Measurements from ENCODE around the gene MAST4.

MAST4 gene

DNA sequence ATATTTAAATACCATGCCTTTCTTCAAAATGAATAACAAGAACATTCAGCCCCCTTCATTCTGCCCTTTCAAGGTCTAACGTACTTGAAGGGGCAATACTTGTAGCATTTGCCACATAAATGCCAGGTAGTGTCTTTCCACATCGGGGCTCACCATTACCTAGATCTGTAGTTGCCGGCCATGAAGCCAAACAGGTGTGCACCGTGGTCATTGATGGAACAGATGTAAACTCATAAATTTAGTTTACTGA is 407.4 kb downstream of the MAST4 start:
- DNase-seq: no peak

DNA sequence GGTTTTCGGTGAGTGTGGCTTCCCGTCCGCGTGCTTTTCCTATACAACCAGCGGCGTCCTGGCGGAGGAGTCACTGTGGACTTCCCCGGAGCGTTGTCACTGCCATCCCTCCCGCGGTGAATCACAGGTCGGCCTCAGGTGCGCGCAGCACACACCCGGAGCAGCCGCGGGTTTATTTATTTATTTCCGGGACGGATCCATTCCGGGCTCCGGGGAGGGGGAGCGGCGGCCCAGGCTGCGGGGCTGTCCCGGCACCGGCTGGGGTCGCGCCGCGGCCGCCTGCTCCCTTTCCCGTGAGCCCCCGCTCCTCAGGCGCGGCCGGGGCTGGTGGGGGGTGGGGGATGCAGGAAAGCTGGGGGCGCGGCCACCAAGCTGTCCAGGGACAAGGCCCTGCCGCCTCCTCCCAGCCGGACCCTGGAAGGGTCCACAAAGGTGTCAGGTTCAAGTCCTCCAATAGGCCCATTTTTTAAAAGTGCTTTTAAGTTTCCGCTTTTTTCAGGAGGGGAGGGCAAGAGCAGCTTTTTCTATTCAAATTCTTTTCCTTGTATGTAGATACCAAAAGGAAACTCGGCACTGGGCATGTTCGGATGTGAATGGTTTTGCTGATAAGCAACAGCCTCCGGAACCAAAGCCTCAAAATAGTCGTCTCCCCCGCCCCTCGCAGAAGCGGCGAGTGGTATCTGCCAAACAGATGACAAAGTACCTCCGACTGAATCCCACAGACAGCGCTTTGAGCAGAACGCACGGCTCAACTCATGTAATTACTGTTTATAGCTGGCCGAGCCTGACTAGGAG is 407.9 kb downstream of the MAST4 start:
- DNase-seq: peak; percentile 85

DNA sequence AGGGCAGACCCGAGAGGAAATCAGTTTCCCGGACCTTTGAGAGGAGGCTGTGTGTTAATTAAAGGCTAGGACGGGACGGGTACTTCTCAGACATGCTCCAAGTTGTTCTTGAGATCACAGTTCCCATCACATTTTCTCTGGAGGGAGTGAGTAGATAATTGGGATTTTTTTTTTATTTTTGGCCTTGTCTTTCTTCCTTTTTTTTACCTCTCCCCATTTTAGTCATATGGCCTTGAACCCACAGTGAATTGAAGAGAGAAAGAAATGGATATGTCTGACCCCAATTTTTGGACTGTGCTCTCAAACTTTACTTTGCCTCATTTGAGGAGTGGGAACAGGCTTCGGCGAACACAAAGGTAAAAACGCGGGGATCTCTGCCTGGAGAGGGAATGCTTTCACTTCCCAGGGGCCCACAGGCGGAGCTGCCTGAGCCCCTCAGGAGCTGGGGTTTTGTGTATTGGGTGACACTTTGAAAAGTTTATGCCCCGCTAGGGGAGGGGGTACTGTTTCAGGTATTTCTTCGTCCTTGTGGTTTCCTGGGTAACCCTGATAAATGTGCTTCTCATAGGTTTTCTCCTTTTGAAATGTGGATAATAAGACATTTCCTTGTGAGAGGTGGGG is 408.6 kb downstream of the MAST4 start:
- no peak for DNase-seq

DNA sequence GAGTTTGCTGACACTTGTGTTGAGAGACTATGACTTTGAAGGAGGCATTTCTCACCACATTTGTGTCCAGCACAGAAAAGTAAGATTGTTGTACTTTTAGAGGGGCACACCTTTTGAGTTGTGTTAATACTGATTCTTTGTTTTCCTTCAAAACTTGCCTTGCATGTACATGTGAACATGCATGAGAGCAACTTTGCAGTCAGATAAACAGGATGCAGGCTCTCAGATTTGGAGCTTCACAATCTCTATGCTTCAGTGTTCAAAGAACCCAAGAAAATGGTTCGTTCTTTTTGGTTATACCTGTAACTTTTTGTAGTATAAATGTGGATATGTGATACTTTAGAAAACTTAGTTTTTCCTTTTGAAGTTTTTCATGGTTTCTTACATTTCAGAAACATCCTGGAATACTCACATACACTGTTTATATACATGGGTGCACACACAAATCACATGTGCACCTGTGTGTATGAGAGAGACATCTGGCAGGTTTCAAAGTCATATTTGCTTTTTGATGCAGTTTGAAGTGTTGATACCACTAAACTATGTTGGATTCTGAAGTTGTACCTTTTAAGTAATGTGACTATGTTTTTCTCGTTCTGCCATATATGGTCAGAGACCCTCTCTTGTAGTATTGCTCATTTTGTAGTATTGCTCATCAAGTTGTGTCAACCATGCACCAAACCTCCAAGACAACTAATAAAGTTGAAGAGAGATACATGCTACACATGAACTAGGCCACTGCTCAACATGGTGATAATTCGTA is 409.7 kb downstream of the MAST4 start:
- no peak for DNase-seq

DNA sequence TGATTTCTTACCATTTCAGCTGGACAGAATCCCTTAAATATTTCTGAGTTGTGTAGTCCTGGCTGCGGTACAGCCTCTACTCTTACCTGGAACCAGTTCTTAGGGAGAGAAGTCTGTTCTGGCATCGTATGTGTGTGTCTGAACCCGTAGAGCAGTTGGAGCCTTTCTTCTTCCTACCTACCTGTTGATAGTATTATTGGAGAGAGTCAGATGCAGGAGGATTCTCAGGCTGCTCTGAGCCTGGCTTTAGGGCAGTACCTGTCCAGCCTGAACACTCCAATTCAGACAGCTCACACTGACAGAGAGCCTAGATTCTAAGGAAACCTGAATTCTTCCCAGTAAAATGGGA is 410.3 kb downstream of the MAST4 start:
- no peak for DNase-seq

DNA sequence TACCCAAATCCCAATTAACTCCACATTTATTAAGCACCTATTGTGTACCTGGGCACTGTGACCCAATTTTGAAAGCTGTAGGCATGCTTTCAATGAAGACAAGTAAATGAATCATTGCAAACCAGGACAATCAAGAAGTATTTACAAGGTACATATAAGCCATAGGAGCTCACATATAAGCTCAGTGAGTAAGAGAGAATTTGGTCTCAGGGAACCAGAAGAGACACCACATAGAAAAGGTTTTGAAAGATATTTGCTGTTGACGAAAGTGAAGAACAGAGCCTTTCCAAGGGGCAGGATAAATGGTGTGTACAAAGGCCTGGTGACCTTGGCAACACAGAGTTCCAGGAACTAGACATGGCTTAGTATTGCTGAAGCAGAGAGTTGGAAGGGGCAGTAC is 412.8 kb downstream of the MAST4 start:
- DNase-seq: no peak

DNA sequence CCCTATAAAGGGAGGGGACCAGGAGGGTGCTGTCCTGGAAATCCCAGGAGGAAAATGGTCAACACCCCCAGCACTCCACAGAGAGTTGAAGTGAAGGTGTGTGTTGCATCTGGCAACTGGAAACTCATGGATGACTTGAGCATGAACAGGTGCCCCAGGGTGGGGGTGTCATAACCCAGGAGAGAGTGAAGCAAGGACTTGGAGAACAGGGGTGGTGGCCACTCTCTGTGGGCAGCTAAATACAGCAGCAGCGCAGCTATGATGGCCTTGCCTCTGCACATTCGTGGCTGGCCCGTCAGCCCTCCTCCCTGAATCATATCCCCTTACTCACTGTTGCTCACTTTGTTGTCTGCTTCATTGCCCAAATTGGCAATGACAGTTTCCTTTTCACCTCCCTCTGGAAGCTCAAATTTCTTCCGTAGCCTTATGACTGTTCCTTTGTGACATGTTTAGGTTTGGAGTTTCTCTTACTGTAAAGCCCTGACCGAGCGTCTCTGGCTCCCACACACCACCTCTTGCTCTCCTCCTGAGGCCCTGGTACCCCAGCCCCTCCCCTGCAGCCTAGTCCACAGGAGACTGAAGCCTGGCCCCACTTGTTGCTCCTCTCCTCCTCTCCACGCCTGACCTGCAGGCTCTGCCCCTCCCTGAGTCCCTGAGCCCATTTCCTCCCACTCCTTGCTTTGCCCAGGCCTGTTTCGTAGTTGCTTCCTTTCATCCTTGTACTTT is 414.7 kb downstream of the MAST4 start:
- DNase-seq: no peak

DNA sequence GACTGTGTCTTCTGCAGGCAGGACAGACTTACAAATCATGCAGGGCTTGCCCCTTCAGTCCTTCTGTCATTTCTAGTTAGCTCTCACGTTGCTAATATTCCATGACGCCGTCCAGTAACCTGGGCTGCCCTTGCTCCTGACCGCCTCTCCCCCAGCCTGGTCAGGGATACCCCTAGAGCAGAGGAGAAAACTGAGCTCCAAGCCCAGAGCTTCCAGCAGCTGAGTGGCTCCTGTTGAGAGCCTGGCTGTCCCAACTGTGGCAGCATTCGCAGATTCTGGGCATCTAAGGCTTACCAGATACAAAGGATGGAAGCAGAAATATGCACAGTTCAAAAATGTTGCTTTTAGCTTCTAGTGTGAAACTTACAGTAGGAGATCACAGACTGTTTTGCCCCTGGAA is 415.2 kb downstream of the MAST4 start:
- DNase-seq: no peak

- DNase-seq: no peak
Measured at GRCh38 chr5:67012171-67012570, 416.0 kb downstream of the MAST4 start.

DNA sequence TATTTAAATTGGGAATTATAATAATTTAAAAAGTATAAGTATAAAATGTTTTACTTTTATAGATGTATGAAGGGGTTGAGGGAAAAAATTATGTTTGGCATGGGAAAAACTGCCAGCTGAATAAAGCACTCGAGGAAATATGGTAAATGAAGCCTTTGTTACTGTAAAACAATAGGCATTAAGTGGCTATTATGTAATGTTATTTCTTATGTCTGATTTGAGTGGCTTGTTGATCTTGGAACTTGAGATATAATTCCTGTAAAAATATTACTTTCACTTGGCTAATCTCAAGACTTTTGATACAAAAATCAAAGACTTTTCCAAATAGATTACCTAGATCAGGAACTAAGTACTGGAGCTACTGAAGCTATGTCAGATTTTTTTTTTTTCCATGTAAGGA is 417.5 kb downstream of the MAST4 start:
- no peak for DNase-seq

- no peak for DNase-seq
Measured at GRCh38 chr5:67014191-67014590, 418.0 kb downstream of the MAST4 start.

- DNase-seq: no peak
Measured at GRCh38 chr5:67014957-67015400, 418.8 kb downstream of the MAST4 start.

GRCh38 chr5:67015541-67016191 is 419.5 kb downstream of the MAST4 start:
- no peak for DNase-seq

DNA sequence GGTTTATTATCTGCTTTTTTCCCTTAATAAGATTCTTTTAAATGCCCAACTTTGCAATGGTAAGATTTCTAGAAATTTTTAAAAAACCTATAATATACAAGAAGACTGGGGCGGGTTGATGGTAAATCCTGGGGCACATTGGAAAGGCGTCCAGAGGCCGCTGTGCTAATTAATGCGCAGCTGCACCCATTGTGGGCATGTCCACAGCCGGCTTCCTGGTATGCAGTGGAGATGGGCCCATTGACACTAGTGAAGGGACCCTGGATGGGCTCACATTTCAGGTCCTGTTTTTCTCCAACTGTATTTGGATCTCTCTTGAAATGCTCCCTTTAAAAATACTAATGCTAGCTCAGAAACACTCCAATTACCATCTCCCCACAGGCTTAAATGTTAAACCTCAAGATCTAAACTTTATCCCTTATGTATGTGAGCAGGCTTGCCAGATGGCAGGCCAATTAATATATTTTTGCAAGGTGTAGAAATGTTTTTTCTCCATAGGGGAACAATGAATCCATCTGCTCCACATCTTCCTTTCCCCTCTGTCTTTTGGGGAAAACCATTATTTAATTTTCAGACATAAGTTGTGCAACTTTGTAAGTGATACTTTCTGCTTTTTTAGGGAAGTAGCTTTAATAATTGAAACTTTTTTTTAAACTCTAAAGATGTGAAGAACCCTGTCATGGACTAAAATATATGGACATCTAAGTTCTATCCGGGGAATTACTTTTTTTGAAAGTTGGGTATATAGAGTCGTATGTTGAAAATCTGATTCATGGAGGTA is 423.1 kb downstream of the MAST4 start:
- peak; percentile 41 for DNase-seq

DNA sequence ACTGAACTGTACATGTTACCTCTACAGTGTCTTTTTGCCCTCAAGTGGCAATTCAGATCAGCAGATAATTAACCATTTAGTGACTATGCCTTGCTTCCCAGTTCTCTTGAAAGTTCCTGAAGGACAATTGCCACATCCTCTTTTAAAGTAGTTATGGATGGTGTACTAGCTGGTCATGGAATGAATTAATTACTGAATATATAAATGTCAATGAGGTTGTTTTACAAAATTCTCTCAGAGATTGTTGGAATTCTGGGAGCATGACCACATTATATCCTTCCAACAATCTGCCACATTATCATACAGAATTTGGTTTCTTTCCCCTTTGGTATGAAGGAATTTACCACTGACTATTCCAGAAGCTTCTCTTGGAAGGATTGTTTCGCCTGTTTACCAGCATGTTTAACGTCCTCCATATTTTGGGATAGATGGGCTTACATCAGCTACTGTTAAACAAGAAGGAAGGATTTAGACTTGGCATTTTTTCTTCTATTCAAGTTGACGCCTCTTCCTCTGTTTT is 424.0 kb downstream of the MAST4 start:
- DNase-seq: no peak

DNA sequence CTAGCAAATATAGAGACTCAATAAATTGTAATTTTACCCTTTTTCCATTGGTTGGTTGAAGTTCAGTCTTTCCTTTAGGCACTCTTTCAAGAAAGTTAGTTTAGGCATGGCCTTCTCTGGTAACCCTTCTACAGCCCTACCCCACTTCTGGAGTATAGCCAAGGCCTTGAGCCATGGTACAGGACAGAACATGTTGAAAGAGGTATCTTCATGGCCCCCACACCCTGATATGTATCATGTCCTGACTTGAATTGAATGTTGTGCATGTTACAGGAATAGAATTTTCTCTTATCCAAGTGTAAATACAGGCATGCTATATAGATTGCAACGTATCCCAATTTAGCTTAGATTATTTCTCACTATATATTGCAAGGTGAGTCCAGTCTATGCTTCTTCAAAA is 424.8 kb downstream of the MAST4 start:
- DNase-seq: no peak

DNA sequence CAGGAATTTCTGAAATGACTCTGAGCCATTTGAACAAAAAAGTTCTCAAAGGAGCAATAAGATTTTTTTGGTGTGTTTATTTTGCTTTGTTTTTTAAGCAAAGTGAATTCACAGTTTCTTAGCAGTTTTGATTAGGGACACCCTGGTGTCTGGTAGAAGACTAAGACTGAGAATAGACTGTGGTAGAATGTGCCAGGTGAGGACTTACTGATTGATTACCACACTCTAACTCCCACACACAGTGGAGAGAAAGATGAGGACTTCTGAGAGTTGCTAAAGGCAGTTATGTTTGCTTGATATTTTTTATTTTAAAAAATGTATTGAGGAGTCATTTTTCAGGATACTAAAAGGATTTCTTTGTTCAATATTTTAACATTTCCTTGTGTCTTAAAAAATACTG is 425.3 kb downstream of the MAST4 start:
- no peak for DNase-seq

DNA sequence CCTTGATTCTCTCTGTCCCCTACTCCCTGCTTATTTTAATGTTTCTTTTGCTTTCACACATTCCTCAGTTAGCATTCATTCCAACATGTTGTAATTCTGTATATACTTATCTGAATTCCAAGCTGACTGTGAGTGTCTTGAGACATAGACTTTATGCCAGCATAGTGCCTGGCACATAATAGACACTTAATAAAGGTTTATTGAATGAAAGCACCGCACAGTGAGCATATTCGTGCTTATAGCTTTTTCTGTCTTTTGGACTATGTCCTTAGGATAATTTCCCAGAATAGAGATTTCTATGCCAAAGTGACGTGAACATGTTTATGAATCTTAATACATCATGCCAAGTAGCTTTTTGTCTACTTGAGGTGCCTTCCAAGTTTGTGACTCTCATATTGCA is 425.8 kb downstream of the MAST4 start:
- no peak for DNase-seq

DNA sequence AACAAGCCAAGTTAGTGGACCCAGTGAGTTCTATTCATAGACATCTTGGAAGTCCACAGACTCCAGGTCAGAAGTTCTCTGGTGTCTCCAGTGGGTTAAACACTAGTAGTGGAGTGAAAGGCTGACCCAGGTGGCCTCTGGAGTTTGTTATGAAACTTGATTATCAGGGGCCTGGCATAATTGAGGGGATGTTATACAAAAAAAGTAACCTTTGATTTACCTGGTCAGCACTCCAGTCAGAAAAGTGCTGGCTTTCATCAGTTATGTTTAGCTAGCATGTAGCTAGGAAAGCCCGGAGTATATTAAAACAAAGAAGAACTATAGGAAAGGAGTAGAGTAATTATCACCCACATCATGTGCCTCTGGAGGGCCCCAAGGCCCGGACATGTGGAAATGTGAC is 429.3 kb downstream of the MAST4 start:
- no peak for DNase-seq

DNA sequence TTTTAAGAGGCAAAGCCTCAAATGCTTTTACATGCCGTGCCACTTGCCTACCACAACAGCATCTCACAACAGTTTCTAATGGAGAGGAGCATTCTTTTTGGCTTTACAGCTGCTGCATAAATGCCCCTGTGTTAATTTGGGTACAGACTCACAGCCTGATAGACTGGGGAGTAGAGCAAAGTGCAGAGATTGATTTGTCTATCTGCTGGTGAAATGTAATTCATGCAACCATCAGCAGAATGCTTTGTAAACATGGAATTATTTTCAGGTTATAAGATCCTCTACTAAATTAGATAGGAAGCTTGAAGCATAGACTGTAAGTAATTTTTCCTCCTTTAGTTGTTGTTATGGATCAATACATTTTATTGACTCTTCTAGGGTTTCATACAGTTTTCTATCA is 430.1 kb downstream of the MAST4 start:
- DNase-seq: no peak

- no peak for DNase-seq
Measured at GRCh38 chr5:67027171-67027570, 431.0 kb downstream of the MAST4 start.

DNA sequence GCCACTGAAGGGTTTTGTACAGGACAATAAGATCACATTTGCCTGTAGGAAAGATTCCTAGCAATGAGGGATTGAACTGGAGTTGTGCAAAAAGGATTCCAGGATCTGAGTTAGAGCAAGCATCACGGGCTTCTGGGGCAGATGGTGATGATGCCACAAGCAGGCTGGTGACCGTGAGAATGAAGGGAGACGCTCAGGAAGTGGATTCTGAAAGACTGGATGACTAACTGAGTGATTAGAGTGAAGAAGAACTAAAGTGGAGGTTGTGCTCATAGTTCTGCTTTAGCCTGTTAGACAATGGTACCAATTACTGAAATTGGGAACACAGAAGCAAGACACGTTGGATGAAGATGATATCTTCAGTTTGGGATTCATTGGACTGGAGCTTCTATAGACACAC is 432.2 kb downstream of the MAST4 start:
- no peak for DNase-seq
